NCI-H524 (cell line): ENCODE measurements around the gene FILIP1.

Experiments
- DNase-seq, 2 experiments: peaks; one replicate each; lab custom pipeline; 2025; lab: John Stamatoyannopoulos, UW

The FILIP1 gene

DNA sequence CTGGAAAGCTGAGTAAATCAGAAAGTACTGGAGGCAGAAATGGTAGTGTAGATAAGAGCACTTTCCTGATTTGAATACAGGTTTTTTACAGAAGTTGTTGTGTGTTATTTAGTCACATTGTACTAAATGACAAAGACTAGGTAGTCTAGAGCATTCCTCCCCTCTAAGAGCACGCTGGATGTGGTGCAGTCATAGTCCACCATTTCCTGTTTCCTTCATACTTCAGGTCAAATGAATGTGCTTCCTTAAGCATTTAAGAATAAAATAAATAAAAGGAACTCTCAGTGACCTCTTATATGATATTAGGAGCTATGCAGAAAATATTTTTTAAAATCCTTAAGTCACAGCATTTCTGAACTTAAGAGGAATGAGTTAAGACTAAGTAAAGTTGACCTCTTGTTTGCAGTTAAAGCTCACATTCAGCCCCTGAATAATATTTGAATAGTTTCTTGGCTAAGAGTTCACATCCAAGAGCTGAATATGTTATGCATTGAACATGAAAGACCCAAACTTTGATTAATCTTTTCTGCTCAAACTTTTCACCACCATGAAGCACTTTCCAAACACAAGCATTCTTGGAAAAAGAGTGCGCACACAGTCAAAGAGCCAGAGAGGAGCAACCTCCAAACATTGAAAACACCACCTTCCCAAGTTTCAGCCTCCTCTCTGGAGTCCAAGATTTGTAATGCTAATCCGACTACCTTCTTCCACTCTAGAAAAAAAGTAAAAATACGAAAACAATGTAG lies 155.6 kb downstream of the FILIP1 start:
- DNase-seq, result no peak

DNA sequence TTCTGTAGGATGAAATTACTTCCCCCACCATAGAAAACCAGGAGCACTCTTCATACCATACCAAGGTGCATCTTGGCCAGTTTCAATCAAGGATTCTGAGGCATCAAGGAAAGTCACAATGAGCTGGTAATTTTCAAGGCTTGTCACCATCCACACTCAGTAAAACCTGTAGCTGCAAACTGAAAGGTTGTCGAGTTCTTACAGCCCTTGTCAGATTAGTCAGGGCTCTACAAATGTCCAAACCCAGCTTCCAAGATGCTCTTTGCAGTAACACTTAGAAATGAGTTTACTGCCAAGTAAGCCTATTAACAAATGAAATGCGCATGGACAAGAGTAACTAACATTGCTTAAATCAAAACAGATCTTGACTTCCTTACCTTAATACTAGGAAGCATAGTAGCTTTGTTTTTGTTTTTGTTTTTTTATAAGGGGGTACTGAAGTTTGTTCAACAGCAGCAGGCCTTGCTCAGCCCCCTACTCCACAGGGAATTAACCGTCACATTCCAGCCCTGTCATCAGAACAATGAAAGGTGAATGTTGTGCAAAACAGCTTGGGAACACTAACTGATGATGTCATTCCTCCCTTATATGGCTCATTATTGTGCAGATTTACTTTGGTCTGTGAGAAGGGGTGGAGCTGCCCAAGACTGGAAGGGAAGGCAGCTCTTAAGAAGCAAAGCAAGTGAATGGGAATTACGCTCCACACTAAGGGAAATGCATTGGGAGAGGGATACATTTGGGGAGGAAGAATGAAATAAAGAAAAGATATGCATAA lies 159.1 kb downstream of the FILIP1 start:
- DNase-seq, result no peak

DNA sequence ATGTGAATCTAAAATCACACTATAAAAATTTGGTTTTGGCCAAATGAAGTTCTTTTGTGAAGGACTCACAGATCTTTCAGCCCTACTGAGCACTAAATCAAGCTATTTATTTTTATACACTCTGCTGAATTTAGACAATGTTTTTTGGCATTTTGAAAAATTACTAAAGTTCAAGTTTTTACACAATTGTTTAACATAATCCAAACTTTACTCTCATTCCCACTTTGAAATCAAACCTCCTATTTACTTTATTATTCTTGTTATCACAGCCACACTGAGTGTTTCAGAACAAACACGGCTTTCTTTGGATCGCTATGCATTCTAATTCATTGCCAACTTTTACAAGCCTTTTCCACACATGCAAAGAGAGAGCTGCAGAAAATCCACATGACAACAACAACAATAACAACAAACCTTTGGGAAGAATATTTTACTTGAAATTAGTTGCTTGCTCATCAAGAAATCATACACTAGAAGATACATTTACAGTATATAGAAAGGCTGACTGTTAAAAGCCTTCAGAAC lies 159.9 kb downstream of the FILIP1 start:
- no peak for DNase-seq

DNA sequence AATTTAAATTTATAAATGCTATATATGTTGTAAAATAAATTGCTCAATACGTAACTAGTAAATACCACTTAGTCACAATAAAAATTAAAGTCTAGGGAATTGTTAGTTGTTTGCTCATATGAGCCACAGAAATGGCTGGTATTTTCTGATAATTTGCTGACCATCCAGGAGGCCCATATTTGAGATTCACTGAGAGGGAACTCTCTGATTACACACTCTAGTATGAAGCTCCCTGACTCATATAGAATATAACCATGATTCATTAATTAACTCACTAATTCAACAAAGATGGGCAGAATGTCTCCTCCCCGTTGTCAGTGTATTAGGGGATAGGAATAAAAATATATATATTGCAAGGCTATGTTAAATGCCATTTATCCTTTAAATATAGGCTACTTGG lies 162.4 kb downstream of the FILIP1 start:
- no peak for DNase-seq

DNA sequence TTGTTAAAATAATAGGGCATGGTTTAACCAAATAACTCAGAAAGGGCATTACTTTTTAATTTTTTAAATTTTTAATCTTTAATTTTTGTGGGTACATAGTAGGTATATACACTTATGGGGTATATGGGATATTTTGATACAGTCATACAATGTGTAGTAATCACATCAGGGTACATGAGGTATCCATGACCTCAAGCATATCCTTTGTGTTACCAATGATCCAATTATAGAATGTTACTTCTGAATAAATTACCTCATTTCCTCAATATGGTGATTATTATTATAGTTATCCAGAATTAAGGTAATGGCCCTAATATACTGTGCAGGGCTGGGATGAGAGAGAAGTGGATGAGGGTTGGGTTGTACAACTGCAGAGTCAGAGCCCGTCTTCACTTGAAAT lies 163.9 kb downstream of the FILIP1 start:
- no peak for DNase-seq

DNA sequence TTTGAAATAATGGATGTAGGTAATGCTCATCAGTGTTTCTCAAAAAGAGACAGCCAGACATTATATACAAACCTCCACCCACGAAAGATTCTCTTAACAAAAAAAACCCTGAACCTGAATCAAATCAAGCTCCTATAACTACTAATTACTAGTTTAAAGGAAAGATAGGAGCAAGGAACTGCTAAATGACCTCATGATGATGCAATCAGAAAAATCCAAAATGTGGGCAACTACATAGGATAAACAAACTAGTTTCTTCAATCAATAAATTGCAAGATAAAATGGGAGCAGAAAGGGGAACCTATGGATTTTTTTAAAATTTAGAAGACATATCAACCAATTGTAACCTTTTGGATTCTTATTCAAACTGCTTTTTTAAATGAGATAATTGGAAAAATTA lies 165.8 kb downstream of the FILIP1 start:
- no peak for DNase-seq

DNA sequence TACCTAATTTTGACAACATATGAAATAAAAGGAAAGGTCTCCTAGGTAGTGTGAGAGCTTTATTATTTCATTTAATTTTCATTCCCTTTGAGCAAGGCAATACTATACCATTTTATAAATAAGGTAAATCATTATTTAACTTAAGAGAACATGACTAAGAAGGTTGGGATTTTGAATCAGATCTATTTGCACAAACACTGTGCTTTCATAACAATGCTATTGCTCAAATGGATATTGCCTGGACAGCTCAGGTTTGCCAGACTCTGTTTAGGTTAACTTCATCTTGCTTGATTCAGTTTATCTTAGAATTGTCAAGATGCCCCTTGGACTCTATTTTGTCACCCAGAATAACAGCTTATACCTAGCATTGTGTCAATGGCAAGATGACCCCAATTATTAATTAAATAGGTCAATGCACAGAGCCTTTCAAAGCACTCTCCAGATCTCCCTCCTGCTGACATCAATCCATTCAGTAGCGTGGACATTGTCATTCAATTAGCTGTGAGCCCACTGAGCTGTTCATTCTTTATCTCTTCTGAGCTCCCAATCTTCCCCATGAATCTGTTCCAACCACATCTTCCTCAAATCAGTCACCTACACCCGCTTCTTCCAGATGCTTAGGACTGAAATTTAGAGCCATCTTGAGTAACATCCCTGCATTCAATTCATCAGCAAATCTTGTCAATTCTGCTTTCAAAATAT lies 166.9 kb downstream of the FILIP1 start:
- DNase-seq, result no peak

DNA sequence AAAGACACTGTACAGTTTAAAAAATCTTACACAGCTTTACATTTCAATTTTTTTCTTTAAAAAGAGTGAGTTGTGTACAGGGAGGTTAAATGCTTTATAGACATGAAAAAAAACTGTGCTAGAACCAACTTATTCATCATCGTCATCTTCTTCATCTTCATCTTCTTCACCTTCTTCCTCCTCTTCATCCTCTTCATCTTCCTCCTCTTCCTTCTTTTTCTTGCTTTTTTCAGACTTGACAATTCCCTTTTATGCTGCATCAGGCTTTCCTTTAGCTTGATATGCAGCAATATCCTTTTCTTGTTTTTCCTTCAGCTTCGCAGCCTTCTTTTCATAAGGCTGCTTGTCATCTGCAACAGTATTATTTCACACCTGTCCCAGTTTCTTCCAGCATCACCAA lies 174.7 kb downstream of the FILIP1 start:
- DNase-seq, result no peak

DNA sequence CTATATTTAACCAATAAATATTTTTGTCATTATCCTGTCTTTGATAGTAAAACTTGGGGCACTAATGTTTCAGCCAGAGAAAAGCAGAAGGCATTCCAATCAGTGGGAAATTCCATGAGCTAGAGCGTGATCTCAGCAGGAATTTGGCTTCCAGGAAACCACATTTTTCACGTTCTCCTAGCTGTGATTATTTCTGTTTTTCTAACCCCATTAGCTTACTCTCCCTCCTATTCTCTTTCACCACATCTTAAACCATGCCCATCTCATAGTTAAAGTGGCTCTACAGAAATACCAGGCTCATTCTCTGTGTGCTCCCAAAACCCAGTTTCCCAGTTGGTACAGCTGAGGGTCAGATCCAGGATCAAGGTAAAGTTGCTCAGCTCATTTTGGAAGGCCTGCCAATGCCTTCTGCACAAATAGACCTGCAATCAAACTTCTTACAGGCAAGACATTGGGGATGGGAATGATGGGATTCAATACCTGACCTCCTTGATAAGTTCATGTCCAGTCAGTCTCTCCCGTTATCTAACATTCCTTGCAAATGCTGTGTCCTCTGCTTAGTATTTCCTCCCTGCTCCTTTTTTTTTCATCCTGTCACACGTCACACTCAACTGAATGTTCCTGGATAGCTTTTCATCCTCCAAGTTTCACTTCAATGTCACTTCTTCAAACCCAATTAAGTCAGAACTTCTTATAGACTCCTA lies 175.9 kb downstream of the FILIP1 start:
- DNase-seq, result no peak

DNA sequence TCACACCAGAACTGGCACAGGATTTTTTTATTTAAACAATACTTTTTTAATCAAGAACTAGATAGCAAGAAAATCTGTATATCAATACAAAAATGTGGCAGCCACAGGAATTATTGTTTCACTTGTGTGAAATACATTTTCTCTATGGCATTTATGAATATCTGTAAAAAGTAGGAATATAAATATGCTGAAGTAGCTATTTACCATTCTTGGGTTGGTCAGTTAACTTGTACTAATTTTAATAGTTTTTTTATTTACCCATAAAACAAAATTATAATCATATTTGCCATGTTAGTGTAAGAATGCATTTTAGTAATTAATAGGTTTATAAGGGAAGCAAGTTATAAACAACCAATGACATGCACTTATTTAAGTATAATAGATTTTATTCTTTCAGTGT lies 177.6 kb downstream of the FILIP1 start:
- no peak for DNase-seq

DNA sequence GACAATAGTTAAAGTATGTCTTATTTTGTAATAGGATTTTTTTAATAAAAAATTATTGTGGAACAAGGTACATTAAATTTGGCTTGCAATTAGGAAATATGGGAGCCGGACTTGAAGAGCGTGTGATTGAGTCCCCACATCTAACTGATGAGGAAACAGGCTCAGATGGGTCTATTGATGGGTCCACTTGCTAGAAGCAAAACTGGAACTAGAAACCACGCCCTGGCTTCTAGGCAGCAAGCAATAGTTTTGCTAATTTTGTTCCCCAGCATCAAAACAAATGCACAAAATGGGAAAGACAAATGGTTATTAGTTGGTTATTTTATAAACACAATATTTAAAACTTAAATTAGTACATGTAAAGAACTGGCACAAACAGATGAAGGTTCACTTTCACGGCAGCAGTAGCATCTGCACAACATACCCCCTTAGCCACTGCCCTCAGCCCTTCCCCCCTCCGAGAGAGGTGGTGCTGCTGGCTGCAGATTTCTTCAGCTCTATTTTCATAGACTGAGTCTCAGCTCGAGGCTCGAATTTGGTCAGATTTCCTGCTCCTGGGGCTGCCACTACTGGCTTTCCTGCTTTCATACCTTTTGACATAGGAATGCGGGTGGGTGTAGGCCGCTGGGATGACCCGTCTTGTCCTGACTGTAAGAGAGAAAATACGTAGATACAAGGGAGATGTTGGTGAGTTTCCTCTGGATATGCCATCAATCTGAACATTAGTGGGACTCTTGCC lies 185.2 kb downstream of the FILIP1 start:
- no peak for DNase-seq

DNA sequence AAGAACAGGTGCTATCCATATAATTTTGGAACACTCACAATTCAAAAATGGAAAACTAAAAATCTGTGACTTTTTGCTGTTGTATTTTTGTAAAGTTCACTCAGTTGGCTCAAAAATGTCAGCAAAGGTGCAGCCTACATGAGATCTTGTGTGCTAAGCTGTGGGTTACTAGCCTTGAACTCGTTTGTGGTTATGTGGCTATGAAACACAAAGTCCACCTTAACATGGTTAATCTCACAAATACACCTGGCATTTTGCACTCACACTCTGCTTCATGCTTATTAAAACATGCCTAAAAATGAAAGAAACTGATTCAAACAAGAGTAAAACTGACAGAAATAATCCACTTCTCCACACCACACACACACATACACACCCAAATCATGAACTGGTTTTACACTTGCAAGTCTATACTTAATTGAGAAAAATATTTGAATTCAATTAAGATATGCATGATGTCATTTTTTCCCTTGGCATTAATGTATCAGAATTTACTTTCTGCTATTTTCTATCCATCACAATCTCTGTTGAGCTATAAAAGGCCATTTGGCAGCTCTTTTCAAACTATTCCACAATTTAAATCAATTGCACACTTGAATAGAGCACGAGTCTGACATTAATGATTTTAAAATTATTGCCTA lies 186.1 kb downstream of the FILIP1 start:
- no peak for DNase-seq

DNA sequence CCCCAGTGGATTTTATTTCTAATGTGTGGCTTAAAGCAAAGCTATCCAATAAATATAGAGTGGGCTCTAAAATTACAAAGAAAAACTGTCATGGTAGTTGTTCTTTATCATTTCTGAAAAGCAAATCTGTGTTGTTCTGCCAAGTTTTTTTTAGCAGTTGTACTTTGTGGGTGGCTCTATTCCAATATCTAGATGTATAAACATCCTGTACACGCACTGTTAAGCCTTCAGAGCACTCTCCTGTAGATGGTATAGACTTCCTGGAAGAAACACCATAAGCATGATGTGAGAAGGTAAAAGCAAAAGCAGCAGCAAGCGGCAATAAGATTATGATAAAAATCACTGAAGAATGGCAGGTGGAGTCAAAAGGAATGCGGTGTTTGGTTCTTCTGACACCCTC lies 187.5 kb downstream of the FILIP1 start:
- no peak for DNase-seq

DNA sequence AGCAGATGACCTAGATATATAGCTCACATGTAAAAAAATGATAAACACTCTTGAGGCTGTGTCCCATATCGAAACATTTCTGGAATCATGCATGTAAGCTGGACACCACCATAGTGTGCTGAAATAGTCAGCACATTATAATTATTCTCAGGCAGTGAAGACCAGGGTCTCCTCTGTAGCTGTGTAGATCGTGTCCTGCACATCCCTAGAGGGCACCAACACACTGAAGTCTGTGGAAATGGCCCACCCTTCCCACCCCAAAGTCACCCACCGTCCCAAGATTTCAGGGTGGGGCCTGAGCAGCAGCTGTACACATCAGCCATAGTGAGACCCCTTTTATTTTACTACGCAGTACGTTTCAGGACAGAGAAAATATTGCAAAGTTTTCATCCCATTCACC lies 188.0 kb downstream of the FILIP1 start:
- DNase-seq, result no peak

DNA sequence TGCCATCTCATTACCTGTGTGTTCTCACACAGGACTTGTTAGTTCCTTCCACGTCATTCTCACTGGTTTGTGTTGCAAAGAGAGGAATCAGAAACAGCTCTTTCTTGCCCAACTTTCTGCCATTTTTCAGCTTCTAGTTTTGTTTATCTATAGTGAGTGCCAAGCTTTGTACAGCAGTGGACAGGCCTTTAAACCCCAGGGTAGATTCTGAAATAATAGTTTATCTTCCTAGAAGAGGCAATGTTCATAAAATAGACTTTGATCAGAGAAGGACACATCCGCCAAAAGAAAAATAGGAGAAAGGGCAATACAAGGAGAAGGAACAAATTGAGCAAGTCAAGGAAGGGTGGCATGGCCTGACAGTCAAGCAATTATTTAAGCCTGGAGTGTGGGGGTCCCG lies 191.3 kb downstream of the FILIP1 start:
- DNase-seq, result no peak

DNA sequence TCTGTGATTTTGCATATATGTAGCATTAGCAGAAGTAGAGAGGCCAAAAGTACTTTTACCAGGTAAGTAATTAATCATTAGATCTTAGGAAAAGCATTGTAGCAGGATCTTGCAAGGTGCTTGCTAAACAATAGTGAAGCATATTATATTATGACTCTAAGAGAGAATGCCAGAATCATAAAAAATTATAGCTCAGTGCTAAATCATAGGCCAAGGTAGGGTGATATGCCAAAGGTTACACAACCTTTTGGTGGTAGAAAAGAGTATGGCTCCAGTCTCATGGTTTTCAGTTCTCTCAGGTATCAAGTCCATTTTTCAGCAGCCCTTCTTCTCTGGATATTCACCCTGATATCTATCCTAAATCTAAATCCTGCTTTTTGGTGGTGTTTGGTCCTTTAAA lies 192.1 kb downstream of the FILIP1 start:
- no peak for DNase-seq

DNA sequence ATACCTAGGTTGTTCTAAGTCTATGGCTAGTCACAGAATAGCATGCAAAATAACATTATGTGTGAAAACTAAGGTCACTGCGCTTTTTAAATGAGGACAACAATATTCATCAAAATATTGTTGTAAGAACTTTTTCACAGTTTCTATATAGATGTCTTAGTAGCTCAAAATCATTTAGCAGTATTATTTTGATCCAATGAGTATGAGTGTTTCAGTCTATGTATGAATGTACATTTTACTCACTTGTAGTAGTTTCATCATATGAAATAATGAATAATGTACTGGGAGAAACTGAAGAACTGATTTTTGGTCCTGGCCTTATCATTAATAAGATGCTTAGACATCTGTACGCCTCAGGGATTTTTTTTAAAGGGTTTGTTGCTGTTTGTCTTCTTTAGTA lies 192.5 kb downstream of the FILIP1 start:
- DNase-seq, result no peak

DNA sequence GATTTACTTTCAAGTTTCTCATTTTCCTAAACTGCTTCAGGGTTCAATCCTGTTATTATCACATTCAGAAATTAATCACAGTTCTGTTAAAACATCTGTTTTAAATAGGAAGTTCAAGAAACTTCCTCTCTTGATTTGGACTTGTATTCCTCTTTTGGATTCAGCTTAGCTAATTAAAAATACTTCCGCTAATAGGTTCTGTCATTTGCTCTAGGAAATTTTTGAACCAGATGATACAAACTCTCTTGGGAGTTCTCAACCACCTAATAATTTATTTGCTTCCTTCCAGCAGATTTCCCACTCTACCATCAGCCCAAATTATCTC lies 193.1 kb downstream of the FILIP1 start:
- DNase-seq, result no peak

DNA sequence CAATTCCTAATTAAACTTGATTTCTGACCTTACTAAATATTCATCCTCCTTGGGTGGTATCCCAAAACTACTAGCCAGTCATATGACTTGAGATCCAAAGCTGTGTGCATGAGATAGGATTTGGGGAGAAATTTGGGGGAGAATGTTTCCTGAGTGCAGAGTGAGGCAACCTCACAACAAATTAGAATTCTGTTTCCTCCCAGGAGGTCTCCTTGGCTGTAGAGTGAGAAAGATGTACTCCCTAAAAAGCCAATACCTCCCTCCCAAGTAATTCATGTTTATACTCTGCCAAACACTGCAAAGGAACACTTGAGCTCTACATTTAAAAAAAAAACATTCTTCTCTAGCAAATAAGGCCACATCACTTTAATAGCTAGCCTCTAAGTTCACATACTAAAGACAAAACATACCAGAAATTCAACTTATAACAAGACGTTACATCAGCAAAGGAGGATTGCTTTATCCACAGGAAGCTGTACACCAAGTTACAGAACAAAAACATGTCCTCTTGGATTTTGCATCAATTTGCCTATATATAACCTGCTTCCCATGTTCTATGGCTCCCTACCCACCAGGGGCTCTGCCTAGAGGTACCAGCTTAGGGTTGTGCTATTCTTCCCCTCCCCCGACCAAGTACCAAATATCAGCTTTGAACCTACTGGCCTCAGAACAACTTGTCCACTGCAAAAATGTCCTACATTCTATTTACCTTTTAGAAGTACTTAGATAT lies 193.6 kb downstream of the FILIP1 start:
- DNase-seq, result no peak
